HFFc6 (cell line): ENCODE results near the gene SCNN1G. TPM values are rescaled to one million over a fixed set of nuclear protein-coding genes. Genes with fewer than 3 reads are reported as not detected.

ENCODE experiments used
- DNase-seq: peaks from one replicate; pipeline ENCODE4 v3.0.0-alpha.2; 2018
- H3K27ac Mint-ChIP-seq: 2 replicates; pipeline ENCODE4 v1.8.0; 2020; ENCODE audit warnings: mild to moderate bottlenecking, mixed read lengths
- H3K27me3 Mint-ChIP-seq: 2 replicates; pipeline ENCODE4 v1.8.0; 2021; ENCODE audit warnings: mild to moderate bottlenecking, moderate library complexity, mixed read lengths; ENCODE audit not compliant: insufficient read depth
- H3K36me3 Mint-ChIP-seq: 2 replicates; pipeline ENCODE4 v1.8.0; 2021; ENCODE audit warnings: low read depth, mixed read lengths
- H3K4me1 Mint-ChIP-seq: 2 replicates; pipeline ENCODE4 v1.8.0; 2020; ENCODE audit warnings: low read depth, mixed read lengths
- H3K4me3 Mint-ChIP-seq: 2 replicates; pipeline ENCODE4 v1.8.0; 2020; ENCODE audit warnings: mild to moderate bottlenecking, moderate library complexity, mixed read lengths
- H3K9me3 Mint-ChIP-seq: 2 replicates; pipeline ENCODE4 v1.8.0; 2020; ENCODE audit warnings: mild to moderate bottlenecking, mixed read lengths
- total RNA-seq, 6 experiments: library from RNA; stranded (reverse); fragmentation: NEBNext Ultra II Directional; extraction: Animal tissue kit (Norgen Biotek cat#: 25700); gene quantifications; 2 replicates in 1 of 6; 3 replicates in 5 of 6; pipeline ENCODE4 v1.2.3, GENCODE V29; 2021
- TF ChIP-seq, protein P1 (sequence below): fragments of 200-600 bp; sonication (generic); IDR thresholded peaks from 2 replicates; pipeline ENCODE4 v1.5.0; 2021; ENCODE audit warnings: antibody characterized with exemption, mild to moderate bottlenecking

SCNN1G gene
- total RNA-seq, 6 experiments from 2014 or later, result not detected

- TF ChIP-seq, protein P1, sequence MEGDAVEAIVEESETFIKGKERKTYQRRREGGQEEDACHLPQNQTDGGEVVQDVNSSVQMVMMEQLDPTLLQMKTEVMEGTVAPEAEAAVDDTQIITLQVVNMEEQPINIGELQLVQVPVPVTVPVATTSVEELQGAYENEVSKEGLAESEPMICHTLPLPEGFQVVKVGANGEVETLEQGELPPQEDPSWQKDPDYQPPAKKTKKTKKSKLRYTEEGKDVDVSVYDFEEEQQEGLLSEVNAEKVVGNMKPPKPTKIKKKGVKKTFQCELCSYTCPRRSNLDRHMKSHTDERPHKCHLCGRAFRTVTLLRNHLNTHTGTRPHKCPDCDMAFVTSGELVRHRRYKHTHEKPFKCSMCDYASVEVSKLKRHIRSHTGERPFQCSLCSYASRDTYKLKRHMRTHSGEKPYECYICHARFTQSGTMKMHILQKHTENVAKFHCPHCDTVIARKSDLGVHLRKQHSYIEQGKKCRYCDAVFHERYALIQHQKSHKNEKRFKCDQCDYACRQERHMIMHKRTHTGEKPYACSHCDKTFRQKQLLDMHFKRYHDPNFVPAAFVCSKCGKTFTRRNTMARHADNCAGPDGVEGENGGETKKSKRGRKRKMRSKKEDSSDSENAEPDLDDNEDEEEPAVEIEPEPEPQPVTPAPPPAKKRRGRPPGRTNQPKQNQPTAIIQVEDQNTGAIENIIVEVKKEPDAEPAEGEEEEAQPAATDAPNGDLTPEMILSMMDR, result no peak
- no peaks in the 10 kb centered on the region for H3K9me3 Mint-ChIP-seq
- H3K27ac Mint-ChIP-seq, result peak overlapping the region; percentile 62
- peaks cover 44% of the 10 kb centered on the region for H3K4me1 Mint-ChIP-seq
- DNase-seq, result peak; percentile 20
- H3K27me3 Mint-ChIP-seq, result peaks cover 2% of the 10 kb centered on the region
- H3K36me3 Mint-ChIP-seq, result 0 out of 2 replicates have a peak, but pooled peaks cover 7% of the 10 kb centered on the region
- peak overlapping the region; percentile 92 for H3K4me3 Mint-ChIP-seq
These were observed 33.9 kb upstream of the SCNN1G start for GRCh38 chr16:23148513-23149266.

DNA sequence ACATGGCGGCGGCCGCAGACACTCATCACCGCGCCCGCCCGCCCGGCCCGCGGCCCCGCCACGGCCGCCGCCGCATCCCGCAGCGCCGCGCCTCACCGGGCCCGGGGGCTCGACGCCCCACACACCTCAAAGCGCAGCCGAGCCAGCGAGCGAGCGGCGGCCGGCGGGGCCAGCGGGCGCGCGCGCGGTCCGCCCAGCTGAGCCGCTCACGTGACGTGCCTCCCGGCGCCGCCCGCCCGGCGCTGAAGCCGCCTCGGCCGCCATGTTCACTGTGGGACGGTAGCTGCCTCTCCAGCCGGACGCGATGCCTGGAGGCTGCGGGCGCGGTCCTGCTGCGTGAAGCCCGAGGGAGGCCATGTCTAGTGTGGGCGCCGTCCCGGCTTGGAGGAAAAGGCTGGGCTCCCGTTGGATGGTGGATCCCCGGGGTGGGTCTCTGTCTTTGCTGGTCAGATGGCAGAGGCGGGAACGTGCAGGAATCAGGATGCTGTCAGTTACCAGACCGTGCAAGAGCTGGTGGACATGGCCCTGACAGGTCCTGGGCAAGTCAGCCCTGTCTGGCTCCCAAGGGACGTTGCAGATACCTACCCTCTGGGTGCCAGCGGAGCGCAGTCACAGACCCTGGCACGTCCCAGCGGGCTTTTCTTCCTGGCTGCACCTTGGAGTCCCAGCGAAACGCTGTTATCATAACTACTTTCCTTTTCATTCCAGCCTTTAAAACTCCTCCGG, 33.1 kb upstream of the SCNN1G start, which contains the start of gene USP31:
TSS of gene USP31 (minus strand) at position 186 of the 726 bp plus-strand sequence. CDS start at position 4, 182 bp downstream.
- Mint-ChIP-seq H3K36me3 (0 out of 2 replicates have a peak, but pooled peaks cover 7% of the 10 kb centered on the region), H3K9me3 (no peaks in the 10 kb centered on the region), H3K27ac (peak within 1 kb of the TSS; percentile 62), H3K4me1 (peaks cover 44% of the 10 kb centered on the region), H3K4me3 (peak within 1 kb of the TSS; percentile 92), H3K27me3 (peaks cover 3% of the 10 kb centered on the region)
- TF ChIP-seq, protein P1, result no peak
- DNase-seq, result peak; percentile 96

DNA sequence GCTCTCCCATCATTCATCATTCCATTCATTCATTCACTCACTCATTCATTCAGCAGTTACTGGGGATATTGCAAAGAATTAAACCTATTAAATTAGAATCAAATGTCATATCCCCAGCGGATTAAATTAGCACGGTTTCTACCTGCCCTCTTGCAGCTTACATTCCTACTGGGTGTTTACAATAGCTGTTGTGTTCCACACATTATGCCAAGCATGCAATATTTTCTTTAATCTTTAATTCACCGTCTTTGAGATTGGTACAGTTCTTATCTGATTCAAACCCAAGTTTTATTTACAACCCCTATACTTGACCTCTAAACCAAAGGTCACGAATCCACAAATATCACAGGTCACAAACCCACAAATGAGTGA, 32.6 kb upstream of the SCNN1G start:
- Mint-ChIP-seq H3K9me3 (no peaks in the 10 kb centered on the region), H3K4me1 (peaks cover 41% of the 10 kb centered on the region), H3K36me3 (0 out of 2 replicates have a peak, but pooled peaks cover 4% of the 10 kb centered on the region), H3K27ac (no peak overlapping the region), H3K27me3 (peaks cover 3% of the 10 kb centered on the region), H3K4me3 (peak overlapping the region; percentile 89)
- TF ChIP-seq, protein P1, result no peak
- DNase-seq, result no peak

DNA sequence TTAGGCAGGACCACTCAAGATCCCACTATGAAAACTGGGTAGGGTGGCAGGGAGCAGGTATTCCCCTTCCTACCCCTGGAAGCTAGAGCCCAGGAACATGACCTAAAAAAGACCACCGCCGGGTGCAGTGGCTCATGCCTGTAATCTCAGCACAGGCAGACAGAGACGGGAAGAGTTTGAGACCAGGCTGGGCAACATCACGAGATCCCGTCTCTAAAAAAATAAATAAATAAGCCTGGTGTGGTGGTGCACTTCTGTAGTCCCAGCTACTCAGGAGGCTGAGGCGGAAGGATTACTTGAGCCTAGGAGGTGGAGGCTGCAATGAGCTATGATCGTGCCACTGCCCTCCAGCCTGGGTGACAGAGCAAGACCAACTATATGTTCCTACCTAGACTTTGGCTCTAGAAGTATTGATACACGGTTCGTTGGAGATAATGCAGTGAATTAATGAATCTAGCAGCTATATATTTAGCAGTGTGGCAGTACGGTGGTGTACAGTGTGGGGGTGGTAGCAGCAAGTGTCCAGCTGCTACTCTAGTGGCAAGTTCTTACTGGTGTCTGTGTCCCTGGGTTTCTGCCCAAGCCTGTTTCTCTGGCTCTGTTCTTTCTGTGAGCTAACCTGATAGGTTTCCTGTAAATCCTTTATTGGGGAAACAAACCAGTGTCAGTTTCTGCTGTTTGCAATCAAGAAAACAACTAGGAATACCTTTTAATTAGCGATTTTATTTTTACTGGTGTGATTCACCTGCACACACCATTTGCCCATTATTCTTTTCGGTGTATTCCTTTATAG, 30.0 kb upstream of the SCNN1G start:
- H3K36me3 Mint-ChIP-seq, result no peaks in the 10 kb centered on the region
- H3K9me3 Mint-ChIP-seq, result no peaks in the 10 kb centered on the region
- H3K27ac Mint-ChIP-seq, result no peak overlapping the region
- peaks cover 15% of the 10 kb centered on the region for H3K4me1 Mint-ChIP-seq
- H3K4me3 Mint-ChIP-seq, result no peak overlapping the region
- TF ChIP-seq, protein P1, result no peak
- DNase-seq, result no peak
- peaks cover 10% of the 10 kb centered on the region for H3K27me3 Mint-ChIP-seq

DNA sequence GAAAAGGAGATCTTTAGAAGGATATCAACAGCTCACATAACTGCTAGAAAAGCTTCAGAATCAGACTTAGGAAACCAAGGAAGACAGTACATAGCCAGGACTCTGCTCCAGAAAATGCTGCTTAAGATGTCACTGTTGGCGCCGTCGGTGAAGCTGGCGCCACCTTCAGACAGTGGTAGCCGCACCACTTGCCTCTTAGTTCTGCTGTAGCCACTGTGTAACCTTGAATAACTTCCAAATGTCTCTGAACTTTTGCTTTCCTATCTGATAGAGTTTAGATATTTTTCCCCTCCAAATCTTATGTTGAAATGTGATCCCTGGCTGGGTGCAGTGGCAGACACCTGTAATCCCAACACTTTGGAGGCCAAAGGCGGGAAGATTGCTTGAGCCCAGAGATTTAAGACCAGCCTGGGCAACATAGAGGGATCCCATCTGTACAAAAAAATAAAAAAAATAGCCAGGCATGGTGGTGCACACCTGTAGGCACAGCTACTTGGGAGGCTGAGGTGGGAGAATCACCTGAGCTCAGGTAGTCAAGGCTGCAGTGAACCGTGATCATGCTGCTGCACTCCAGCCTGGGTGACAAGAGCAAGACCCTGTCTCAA, 27.0 kb upstream of the SCNN1G start:
- no peaks in the 10 kb centered on the region for H3K9me3 Mint-ChIP-seq
- H3K4me3 Mint-ChIP-seq, result no peak overlapping the region
- H3K27me3 Mint-ChIP-seq, result peaks cover 14% of the 10 kb centered on the region
- no peak for DNase-seq
- no peaks in the 10 kb centered on the region for H3K4me1 Mint-ChIP-seq
- no peaks in the 10 kb centered on the region for H3K36me3 Mint-ChIP-seq
- no peak overlapping the region for H3K27ac Mint-ChIP-seq
- TF ChIP-seq, protein P1, result peak; percentile 44
